ENCODE measurements around the gene ITPR1. TPM values are rescaled to one million over a fixed set of nuclear protein-coding genes. Genes with fewer than 3 reads are reported as not detected.

Gene ITPR1
- total and polyA plus RNA-seq, 10 of the 15 experiments (the other 5 are each of a cell fraction or from before 2014, with no cell fraction given): 12.2 to 239 (median 28.4) TPM

GRCh38 chr3:4748701-4749378 lies 255.7 kb downstream of the ITPR1 start (continued):
- TF ChIP-seq BCL3 (IDR thresholded peaks at IDR 0.05; ENCODE audit: borderline replicate concordance, insufficient read depth, low read depth, low read length, poor library complexity, severe bottlenecking) (peak; percentile 65), ZNF687 (IDR thresholded peaks at IDR 0.05) (peak; percentile 74), BCL11A (IDR thresholded peaks at IDR 0.05; ENCODE audit: low read depth, low read length) (peak; percentile 31; the same call in 1 of the 2 replicates), USF1 (IDR thresholded peaks at IDR 0.05; ENCODE audit: borderline replicate concordance, extremely low read length, insufficient read depth, low read depth, low read length) (peak; percentile 69), RBBP5 (conservative IDR thresholded peaks at IDR 0.05) (no peak), RB1 (IDR thresholded peaks at IDR 0.05; ENCODE audit: borderline replicate concordance) (no peak), RAD21 (IDR thresholded peaks at IDR 0.05; ENCODE audit: insufficient read depth, low read depth, low read length) (no peak), POLR2A (IDR thresholded peaks at IDR 0.05; ENCODE audit: low read depth, low read length) (no peak), IRF3 (IDR thresholded peaks at IDR 0.05) (no peak), CUX1 (IDR thresholded peaks at IDR 0.05; ENCODE audit: insufficient replicate concordance, low read depth, low read length) (no peak), GATAD2B (conservative IDR thresholded peaks at IDR 0.05; ENCODE audit: low read depth) (0 out of 2 replicates have a peak, but pooled peaks have one; percentile 29), MLLT1 (IDR thresholded peaks at IDR 0.05) (peak; percentile 85), TAF1 (IDR thresholded peaks at IDR 0.05; ENCODE audit: borderline replicate concordance, low read depth, low read length) (no peak)

All from GM12878 (cell line).